ENCODE results near the gene NRTN. TPM values are rescaled to one million over a fixed set of nuclear protein-coding genes. Genes with fewer than 3 reads are reported as not detected.

The NRTN gene
- total RNA-seq, 4 donors from 2014 or later, result 1.1 to 3.8 (median 1.4) TPM

DNA sequence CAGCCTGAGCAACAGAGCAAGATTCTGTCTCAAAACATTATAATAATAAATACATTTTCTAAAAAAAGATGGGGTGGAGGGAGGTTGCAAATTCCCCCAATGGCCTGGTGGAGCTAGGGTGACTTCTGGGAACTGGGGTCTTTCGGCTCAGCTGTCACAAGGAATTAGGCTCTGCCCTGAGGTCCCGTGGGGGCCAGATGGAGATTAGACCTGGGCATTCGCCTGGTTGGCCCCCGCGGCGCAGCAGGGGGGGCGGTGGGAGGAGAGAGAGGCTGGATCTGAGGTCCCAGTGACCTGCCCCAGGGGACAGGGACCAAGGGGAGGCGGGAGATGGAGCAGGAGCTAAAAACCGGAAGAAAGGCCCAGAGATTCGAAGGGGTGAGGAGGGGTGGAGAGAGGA, 19.9 kb downstream of the NRTN start:
- Histone ChIP-seq H3K4me1 (peaks cover 14 to 51% (median 17%) of the 10 kb centered on the region in 3 donors), H3K4me3 (no peak overlapping the region), H3K9me3 (no peaks in the 10 kb centered on the region), H3K27ac (no peak overlapping the region), H3K27me3 (peaks cover 0 to 29% (median 0%) of the 10 kb centered on the region in 4 donors), H3K36me3 (peaks cover 0 to 11% (median 0%) of the 10 kb centered on the region in 3 donors)
- no peak for DNase-seq
- intact Hi-C loops (cut with DNase I), result no loop called here
- WGBS, 2 donors, result 76 to 80% methylated on average over 7 to 10 of the region's 10 CpGs
- no peak for TF ChIP-seq POLR2A (IDR thresholded peaks at IDR 0.05)
- TF ChIP-seq, protein P1, sequence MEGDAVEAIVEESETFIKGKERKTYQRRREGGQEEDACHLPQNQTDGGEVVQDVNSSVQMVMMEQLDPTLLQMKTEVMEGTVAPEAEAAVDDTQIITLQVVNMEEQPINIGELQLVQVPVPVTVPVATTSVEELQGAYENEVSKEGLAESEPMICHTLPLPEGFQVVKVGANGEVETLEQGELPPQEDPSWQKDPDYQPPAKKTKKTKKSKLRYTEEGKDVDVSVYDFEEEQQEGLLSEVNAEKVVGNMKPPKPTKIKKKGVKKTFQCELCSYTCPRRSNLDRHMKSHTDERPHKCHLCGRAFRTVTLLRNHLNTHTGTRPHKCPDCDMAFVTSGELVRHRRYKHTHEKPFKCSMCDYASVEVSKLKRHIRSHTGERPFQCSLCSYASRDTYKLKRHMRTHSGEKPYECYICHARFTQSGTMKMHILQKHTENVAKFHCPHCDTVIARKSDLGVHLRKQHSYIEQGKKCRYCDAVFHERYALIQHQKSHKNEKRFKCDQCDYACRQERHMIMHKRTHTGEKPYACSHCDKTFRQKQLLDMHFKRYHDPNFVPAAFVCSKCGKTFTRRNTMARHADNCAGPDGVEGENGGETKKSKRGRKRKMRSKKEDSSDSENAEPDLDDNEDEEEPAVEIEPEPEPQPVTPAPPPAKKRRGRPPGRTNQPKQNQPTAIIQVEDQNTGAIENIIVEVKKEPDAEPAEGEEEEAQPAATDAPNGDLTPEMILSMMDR (IDR thresholded peaks at IDR 0.05), result no peak

DNA sequence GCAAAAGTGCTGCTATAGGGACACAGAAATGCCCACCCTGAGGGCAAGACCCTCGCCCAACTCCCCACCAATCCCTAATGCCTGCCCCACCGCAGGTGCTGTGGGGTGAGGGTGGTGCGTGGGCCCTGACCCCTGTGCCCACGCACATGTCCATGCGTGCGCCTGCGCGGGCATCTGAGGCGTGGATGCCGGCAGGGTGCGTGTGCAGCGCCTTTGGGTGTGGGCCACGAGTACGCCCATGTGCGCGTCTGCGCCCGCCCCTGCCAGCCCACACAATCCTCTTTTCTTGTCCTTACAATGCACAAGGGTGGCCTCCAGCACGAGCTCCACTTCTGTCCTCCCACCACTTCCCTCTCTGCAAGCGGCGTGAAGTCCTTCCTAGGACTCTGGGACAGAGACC, 20.3 kb downstream of the NRTN start:
- Histone ChIP-seq H3K4me3 (no peak overlapping the region), H3K9me3 (no peaks in the 10 kb centered on the region), H3K27me3 (peaks cover 0 to 32% (median 0%) of the 10 kb centered on the region in 4 donors), H3K4me1 (peaks cover 14 to 55% (median 17%) of the 10 kb centered on the region in 3 donors), H3K36me3 (peaks cover 0 to 15% (median 0%) of the 10 kb centered on the region in 3 donors), H3K27ac (no peak overlapping the region)
- DNase-seq, result no peak
- intact Hi-C loops (cut with DNase I), result no loop called here
- no peak for TF ChIP-seq POLR2A (IDR thresholded peaks at IDR 0.05)
- TF ChIP-seq, protein P1 (IDR thresholded peaks at IDR 0.05), result no peak
- 55 to 60% methylated on average over 5 to 20 of the region's 21 CpGs for WGBS, 2 donors

DNA sequence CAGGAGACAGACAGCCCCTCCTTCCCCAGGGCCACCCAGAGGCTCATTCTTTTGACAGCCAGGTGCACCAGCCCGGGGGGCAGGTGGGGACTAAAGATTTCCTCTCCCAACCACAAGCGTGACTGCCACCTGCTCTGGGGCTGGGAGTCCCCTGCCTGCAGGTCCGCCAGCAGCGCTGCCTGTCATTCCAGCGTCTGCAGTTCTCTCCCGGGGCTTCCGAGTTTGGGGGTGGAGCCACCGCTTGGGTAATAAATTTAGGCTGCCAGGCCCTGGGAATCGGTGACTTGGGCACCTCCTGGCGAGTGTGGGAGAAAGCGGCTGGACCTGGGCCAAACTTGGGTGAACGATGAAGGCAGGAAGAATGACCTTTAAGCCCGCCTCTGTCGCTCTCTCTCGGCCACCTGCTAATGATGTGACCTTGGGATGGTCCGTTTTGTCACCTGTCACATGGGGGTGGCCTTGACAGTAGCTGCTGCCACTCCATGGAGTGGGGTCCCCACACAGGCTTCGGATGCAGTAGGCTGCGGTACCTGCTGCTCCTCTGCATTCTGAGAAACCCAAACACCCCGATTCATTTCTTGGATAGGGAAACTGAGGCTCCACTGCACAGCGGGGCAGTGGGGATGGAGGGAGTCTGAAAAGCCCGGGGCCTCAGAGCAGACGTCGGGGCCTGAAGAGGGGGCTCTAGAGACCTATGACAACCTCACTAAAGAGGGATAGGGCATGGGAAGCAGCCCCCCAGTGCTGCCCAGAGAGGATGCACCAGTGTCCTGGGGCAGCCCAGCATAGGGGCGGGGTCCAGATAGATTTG, 21.9 kb downstream of the NRTN start:
- TF ChIP-seq POLR2A (IDR thresholded peaks at IDR 0.05), result no peak
- TF ChIP-seq, protein P1 (IDR thresholded peaks at IDR 0.05), result peak in 1 of 6 experiments; percentile 13
- intact Hi-C loops (cut with DNase I), result no loop called here
- Histone ChIP-seq H3K27me3 (peaks cover 0 to 37% (median 0%) of the 10 kb centered on the region in 4 donors), H3K36me3 (peaks cover 0 to 22% (median 0%) of the 10 kb centered on the region in 3 donors), H3K9me3 (no peaks in the 10 kb centered on the region), H3K27ac (peak overlapping the region; percentile 63 to 94 (median 79)), H3K4me3 (peak overlapping the region in 1 of 4 donors; percentile 77), H3K4me1 (peaks cover 14 to 53% (median 17%) of the 10 kb centered on the region in 3 donors)
- 20 to 51% methylated on average over 7 to 15 of the region's 24 CpGs for WGBS, 2 donors
- DNase-seq, result no peak

DNA sequence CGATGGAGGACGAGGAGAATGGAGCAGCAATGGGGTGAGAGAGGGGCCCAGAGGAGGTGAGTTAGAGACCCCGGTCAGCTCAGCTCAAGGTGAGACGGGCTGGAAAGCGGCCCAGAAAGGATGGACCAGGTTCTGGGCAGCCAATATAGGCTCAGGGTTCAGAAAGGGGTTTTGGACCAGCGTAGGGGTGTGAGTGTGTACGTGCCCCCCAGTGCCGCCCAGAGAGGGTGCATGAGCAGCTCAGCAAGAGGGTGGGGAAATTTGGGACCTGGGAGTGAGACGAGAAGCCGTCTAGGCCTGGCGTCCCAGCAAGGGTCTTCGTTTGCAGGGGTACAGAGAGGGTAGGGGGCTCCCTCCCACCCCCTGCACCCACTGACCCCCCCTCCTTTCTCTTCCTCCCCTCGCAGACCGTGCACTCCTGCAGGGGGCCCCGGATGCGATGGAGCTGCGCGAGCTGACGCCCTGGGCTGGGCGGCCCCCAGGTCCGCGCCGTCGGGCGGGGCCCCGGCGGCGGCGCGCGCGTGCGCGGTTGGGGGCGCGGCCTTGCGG, 22.5 kb downstream of the NRTN start:
- Histone ChIP-seq H3K27ac (peak overlapping the region; percentile 63 to 94 (median 79)), H3K4me3 (peak overlapping the region; percentile 26 to 77 (median 62)), H3K4me1 (peaks cover 14 to 46% (median 17%) of the 10 kb centered on the region in 3 donors), H3K9me3 (no peaks in the 10 kb centered on the region), H3K36me3 (peaks cover 0 to 29% (median 0%) of the 10 kb centered on the region in 3 donors), H3K27me3 (peaks cover 0 to 32% (median 0%) of the 10 kb centered on the region in 4 donors)
- intact Hi-C loops (cut with DNase I), result no loop called here
- TF ChIP-seq, protein P1 (IDR thresholded peaks at IDR 0.05), result no peak
- TF ChIP-seq POLR2A (IDR thresholded peaks at IDR 0.05), result no peak
- no peak for DNase-seq
- 55 to 60% methylated on average over 10 to 12 of the region's 37 CpGs for WGBS, 2 donors

Data from esophagus squamous epithelium (tissue), 5 donors.